HepG2 (cell line): Measurements from ENCODE around the gene SALL2. TPM values are rescaled to one million over a fixed set of nuclear protein-coding genes. Genes with fewer than 3 reads are reported as not detected.

Experiments used
- AGO2 ChIP-seq: fragments of 200-400 bp; formaldehyde crosslinking; optimal IDR thresholded peaks from 2 replicates; pipeline ENCODE3; 2017; ENCODE audit warnings: mild to moderate bottlenecking, low read depth, low read length, moderate library complexity
- GATAD1 ChIP-seq: IDR thresholded peaks from 2 replicates; pipeline ENCODE4 v1.6.1; 2016; ENCODE audit warnings: missing genetic modification reagents, missing compliant biosample characterization
- MED8 ChIP-seq: sonication (generic); formaldehyde crosslinking; IDR thresholded peaks from 2 replicates; pipeline ENCODE4 v1.8.1; 2023; ENCODE audit warnings: mild to moderate bottlenecking, missing genetic modification reagents; ENCODE audit not compliant: insufficient replicate concordance
- MIER3 ChIP-seq: IDR thresholded peaks from 2 replicates; pipeline ENCODE4 v1.6.1; 2016; ENCODE audit warnings: missing compliant biosample characterization, borderline replicate concordance
- PHB2 ChIP-seq: fragments of 450-650 bp; IDR thresholded peaks from 2 replicates; pipeline ENCODE4 v1.6.1; 2018; ENCODE audit not compliant: partially characterized antibody
- RORA ChIP-seq: sonication (generic); formaldehyde crosslinking; IDR thresholded peaks from 2 replicates; pipeline ENCODE4 v1.5.0; 2020; ENCODE audit warnings: mild to moderate bottlenecking, missing genetic modification reagents, moderate library complexity
- SP4 ChIP-seq: sonication (generic); formaldehyde crosslinking; IDR thresholded peaks from 2 replicates; pipeline ENCODE4 v1.8.1; 2023; ENCODE audit warnings: mild to moderate bottlenecking, missing genetic modification reagents
- TCF12 ChIP-seq, 2 experiments: fragments of 450-650 bp in 1 of 2; sonication (generic) in 1 of 2; formaldehyde crosslinking in 1 of 2; IDR thresholded peaks; 2 replicates each; pipeline versions ENCODE4 v1.6.1 to v1.8.0; 2017 to 2022; ENCODE audit warnings: antibody characterized with exemption in 1 of 2, mild to moderate bottlenecking in 1 of 2, missing genetic modification reagents in 1 of 2, moderate library complexity in 1 of 2
- YEATS2 ChIP-seq: sonication (generic); formaldehyde crosslinking; IDR thresholded peaks from 2 replicates; pipeline ENCODE4 v1.4.0; 2020; ENCODE audit warnings: missing genetic modification reagents, borderline replicate concordance
- ZC3H13 ChIP-seq: sonication (generic); formaldehyde crosslinking; IDR thresholded peaks from 2 replicates; pipeline ENCODE4 v1.8.1; 2023; ENCODE audit warnings: mild to moderate bottlenecking, missing genetic modification reagents, moderate library complexity
- ZNF12 ChIP-seq: sonication (generic); formaldehyde crosslinking; IDR thresholded peaks from 2 replicates; pipeline ENCODE4 v1.5.0; 2020; ENCODE audit warnings: missing genetic modification reagents
- ZNF713 ChIP-seq: sonication (generic); formaldehyde crosslinking; IDR thresholded peaks from 2 replicates; pipeline ENCODE4 v1.4.0; 2020; ENCODE audit warnings: mild to moderate bottlenecking, missing genetic modification reagents
- ZNF773 ChIP-seq: sonication (generic); formaldehyde crosslinking; IDR thresholded peaks from 2 replicates; pipeline ENCODE4 v1.4.0; 2020; ENCODE audit warnings: missing genetic modification reagents, borderline replicate concordance
- polyA plus RNA-seq, 8 experiments: library from polyadenylated mRNA; depleted of rRNA in 3 of 8; stranded (reverse) in 7 of 8; unstranded in 1 of 8; fragments of >200 nt; fragmentation: Illumina TruSeq in 4 of 8; extraction: Trizol in 4 of 8; gene quantifications; 2 replicates each; pipeline versions ENCODE4 v1.2.1 to v1.2.3, GENCODE V29; 2011 to 2016; ENCODE audit warnings: low read depth in 4 of 8, missing spikeins in 1 of 8, mixed read lengths in 1 of 8; ENCODE audit not compliant: insufficient read depth in 1 of 8
- total RNA-seq, 5 experiments: library from RNA; depleted of rRNA; stranded (reverse); fragments of >200 nt; fragmentation: Illumina TruSeq; extraction: Trizol; gene quantifications; 2 replicates each; pipeline ENCODE4 v1.2.3, GENCODE V29; 2016; ENCODE audit warnings: low read depth in 1 of 5
- TF ChIP-seq, protein P1 (sequence below): sonication (generic); formaldehyde crosslinking; IDR thresholded peaks from 2 replicates; pipeline ENCODE4 v1.8.1; 2023; ENCODE audit warnings: mild to moderate bottlenecking, inconsistent platforms, moderate library complexity, missing genetic modification reagents, borderline replicate concordance
- TF ChIP-seq, protein P2 (sequence below): sonication (generic); formaldehyde crosslinking; IDR thresholded peaks from 2 replicates; pipeline ENCODE4 v1.4.0; 2020; ENCODE audit warnings: missing genetic modification reagents
- TF ChIP-seq, protein P3 (sequence below): sonication (generic); formaldehyde crosslinking; IDR thresholded peaks from 2 replicates; pipeline ENCODE4 v1.4.0; 2020; ENCODE audit warnings: mild to moderate bottlenecking, missing genetic modification reagents
- TF ChIP-seq, protein P4 (sequence below): sonication (generic); formaldehyde crosslinking; IDR thresholded peaks from 2 replicates; pipeline ENCODE4 v1.8.0; 2023; ENCODE audit warnings: mild to moderate bottlenecking, missing genetic modification reagents
- TF ChIP-seq, protein P5 (sequence below): sonication (generic); IDR thresholded peaks from 2 replicates; pipeline ENCODE4 v1.6.1; 2016; ENCODE audit warnings: low read depth, borderline replicate concordance

Gene SALL2
- total and polyA plus RNA-seq, 2 of the 13 experiments (the other 11 are each of a cell fraction or from before 2014, with no cell fraction given) = 4.9 to 5.8 TPM

DNA sequence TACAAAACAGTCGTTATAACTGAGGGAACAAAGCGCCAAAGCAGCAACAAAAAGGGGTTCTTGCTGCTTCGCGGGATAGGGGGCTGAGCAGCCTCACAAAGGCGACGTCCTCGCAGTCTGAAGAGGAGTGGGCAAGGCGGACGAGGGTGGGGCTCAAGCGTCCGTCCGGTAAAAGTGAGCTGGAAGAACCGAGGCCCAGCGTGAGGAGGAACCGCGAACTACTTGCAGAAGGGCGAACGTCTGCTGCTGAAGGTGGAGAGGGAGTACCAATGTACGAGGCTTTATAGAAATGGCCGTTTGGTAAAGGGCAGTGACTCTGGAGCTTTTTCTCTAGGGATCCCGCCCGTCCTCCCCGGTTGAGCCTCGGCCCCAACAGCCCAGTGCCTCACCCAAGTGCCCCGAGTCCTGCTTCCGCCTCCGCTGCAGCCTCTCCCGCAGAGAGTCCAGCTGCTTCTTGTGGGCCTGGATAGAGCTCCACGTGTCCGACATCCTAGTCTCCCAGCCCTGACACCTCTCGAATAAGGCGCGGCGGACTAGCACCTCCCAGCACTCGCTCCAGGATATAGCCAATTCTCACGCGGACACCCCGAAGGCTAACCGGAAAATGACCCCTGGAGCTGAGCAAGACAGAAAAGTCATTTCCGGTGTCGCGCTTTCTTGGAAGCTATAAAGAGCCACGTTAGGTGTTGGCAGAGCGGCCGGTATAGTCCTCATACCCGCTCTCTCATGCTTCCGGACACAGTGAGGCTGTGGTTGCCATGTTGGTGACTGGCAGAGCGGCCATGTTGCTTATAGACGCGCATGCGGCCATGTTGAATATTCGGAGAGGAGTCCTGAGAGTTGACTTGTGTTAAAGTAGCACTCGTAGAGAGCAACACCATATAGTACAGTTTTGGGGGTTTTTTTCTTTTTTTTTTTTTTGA lies 15.2 kb downstream of the SALL2 start, which contains the start of gene METTL3 (continued):
- TF ChIP-seq, protein P1, sequence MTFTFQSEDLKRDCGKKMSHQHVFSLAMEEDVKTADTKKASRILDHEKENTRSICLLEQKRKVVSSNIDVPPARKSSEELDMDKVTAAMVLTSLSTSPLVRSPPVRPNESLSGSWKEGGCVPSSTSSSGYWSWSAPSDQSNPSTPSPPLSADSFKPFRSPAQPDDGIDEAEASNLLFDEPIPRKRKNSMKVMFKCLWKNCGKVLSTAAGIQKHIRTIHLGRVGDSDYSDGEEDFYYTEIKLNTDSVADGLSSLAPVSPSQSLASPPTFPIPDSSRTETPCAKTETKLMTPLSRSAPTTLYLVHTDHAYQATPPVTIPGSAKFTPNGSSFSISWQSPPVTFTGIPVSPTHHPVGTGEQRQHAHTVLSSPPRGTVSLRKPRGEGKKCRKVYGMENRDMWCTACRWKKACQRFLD (CRISPR knock-in tag) = peak; percentile 90
- TF ChIP-seq, protein P2, sequence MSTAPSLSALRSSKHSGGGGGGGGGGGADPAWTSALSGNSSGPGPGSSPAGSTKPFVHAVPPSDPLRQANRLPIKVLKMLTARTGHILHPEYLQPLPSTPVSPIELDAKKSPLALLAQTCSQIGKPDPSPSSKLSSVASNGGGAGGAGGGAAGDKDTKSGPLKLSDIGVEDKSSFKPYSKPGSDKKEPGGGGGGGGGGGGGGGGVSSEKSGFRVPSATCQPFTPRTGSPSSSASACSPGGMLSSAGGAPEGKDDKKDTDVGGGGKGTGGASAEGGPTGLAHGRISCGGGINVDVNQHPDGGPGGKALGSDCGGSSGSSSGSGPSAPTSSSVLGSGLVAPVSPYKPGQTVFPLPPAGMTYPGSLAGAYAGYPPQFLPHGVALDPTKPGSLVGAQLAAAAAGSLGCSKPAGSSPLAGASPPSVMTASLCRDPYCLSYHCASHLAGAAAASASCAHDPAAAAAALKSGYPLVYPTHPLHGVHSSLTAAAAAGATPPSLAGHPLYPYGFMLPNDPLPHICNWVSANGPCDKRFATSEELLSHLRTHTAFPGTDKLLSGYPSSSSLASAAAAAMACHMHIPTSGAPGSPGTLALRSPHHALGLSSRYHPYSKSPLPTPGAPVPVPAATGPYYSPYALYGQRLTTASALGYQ (CRISPR knock-in tag) = no peak
- TF ChIP-seq GATAD1 (CRISPR knock-in tag) (peak; percentile 95), TCF12 (IDR thresholded peaks at IDR 0.05) (no peak), TCF12 (CRISPR knock-in tag; IDR thresholded peaks at IDR 0.05) (peak; percentile 74; the same call in 1 of the 2 replicates), MED8 (CRISPR knock-in tag) (peak; percentile 89), ZNF12 (peak; percentile 83), ZNF773 (CRISPR knock-in tag) (no peak), SP4 (CRISPR knock-in tag) (peak; percentile 93), ZNF713 (CRISPR knock-in tag) (no peak; the same call in 1 of the 2 replicates), PHB2 (no peak), RORA (CRISPR knock-in tag) (no peak), MIER3 (CRISPR knock-in tag) (peak; percentile 94), ZC3H13 (0 out of 2 replicates have a peak, but pooled peaks have one; percentile 48), YEATS2 (CRISPR knock-in tag) (peak; percentile 98), AGO2 (peak; percentile 73)
- TF ChIP-seq, protein P3, sequence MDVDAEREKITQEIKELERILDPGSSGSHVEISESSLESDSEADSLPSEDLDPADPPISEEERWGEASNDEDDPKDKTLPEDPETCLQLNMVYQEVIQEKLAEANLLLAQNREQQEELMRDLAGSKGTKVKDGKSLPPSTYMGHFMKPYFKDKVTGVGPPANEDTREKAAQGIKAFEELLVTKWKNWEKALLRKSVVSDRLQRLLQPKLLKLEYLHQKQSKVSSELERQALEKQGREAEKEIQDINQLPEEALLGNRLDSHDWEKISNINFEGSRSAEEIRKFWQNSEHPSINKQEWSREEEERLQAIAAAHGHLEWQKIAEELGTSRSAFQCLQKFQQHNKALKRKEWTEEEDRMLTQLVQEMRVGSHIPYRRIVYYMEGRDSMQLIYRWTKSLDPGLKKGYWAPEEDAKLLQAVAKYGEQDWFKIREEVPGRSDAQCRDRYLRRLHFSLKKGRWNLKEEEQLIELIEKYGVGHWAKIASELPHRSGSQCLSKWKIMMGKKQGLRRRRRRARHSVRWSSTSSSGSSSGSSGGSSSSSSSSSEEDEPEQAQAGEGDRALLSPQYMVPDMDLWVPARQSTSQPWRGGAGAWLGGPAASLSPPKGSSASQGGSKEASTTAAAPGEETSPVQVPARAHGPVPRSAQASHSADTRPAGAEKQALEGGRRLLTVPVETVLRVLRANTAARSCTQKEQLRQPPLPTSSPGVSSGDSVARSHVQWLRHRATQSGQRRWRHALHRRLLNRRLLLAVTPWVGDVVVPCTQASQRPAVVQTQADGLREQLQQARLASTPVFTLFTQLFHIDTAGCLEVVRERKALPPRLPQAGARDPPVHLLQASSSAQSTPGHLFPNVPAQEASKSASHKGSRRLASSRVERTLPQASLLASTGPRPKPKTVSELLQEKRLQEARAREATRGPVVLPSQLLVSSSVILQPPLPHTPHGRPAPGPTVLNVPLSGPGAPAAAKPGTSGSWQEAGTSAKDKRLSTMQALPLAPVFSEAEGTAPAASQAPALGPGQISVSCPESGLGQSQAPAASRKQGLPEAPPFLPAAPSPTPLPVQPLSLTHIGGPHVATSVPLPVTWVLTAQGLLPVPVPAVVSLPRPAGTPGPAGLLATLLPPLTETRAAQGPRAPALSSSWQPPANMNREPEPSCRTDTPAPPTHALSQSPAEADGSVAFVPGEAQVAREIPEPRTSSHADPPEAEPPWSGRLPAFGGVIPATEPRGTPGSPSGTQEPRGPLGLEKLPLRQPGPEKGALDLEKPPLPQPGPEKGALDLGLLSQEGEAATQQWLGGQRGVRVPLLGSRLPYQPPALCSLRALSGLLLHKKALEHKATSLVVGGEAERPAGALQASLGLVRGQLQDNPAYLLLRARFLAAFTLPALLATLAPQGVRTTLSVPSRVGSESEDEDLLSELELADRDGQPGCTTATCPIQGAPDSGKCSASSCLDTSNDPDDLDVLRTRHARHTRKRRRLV (CRISPR knock-in tag) = peak; percentile 87; the same call in 1 of the 2 replicates
- TF ChIP-seq, protein P4, sequence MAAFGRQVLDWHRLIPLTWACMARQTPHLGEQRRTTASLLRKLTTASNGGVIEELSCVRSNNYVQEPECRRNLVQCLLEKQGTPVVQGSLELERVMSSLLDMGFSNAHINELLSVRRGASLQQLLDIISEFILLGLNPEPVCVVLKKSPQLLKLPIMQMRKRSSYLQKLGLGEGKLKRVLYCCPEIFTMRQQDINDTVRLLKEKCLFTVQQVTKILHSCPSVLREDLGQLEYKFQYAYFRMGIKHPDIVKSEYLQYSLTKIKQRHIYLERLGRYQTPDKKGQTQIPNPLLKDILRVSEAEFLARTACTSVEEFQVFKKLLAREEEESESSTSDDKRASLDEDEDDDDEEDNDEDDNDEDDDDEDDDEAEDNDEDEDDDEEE (CRISPR knock-in tag) = no peak
- TF ChIP-seq, protein P5, sequence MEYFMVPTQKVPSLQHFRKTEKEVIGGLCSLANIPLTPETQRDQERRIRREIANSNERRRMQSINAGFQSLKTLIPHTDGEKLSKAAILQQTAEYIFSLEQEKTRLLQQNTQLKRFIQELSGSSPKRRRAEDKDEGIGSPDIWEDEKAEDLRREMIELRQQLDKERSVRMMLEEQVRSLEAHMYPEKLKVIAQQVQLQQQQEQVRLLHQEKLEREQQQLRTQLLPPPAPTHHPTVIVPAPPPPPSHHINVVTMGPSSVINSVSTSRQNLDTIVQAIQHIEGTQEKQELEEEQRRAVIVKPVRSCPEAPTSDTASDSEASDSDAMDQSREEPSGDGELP = no peak; the same call in 1 of the 2 replicates
